ENCODE data around the gene DNAJC7. TPM values are rescaled to one million over a fixed set of nuclear protein-coding genes. Genes with fewer than 3 reads are reported as not detected.

Gene DNAJC7
- total and polyA plus RNA-seq, 4 donors, result 66.2 to 89.3 (median 83.0) TPM

GRCh38 chr17:42047343-42047742 lies 30.1 kb upstream of the DNAJC7 start:
- WGBS, 2 donors, result 86 to 89% methylated on average over 12 of the region's 12 CpGs
- no peak for ATAC-seq (ENCODE audit: insufficient read depth, low FRiP score)
- Histone ChIP-seq H3K36me3 (ENCODE audit: control insufficient read depth in 4 of 4, insufficient read depth in 4 of 4, low read length in 4 of 4) (peaks cover 0 to 3% (median 0%) of the 10 kb centered on the region in 4 donors), H3K4me1 (ENCODE audit: control insufficient read depth in 5 of 5, insufficient read depth in 5 of 5, low read length in 5 of 5) (peaks cover 0 to 9% (median 0%) of the 10 kb centered on the region in 5 donors), H3K9ac (ENCODE audit: insufficient read depth in 1 of 2, low read length in 2 of 2) (no peak overlapping the region), H3K4me3 (no peak overlapping the region), H3K27ac (ENCODE audit: low read depth in 1 of 2, low read length in 1 of 2) (no peak overlapping the region), H3K27me3 (ENCODE audit: control insufficient read depth in 3 of 3, insufficient read depth in 3 of 3, low read length in 2 of 3) (peaks cover 0 to 3% (median 0%) of the 10 kb centered on the region in 3 donors), H3K9me3 (ENCODE audit: control insufficient read depth in 4 of 4, insufficient read depth in 3 of 4, low read length in 3 of 4) (no peaks in the 10 kb centered on the region)
- DNase-seq, result no peak
- no peak for TF ChIP-seq CTCF (IDR thresholded peaks at IDR 0.05; ENCODE audit: control extremely low read depth, extremely low read depth)

GRCh38 chr17:42045719-42046118 lies 28.5 kb upstream of the DNAJC7 start:
- TF ChIP-seq CTCF (IDR thresholded peaks at IDR 0.05; ENCODE audit: control extremely low read depth, extremely low read depth), result no peak
- 87 to 100% methylated on average over 1 of the region's 1 CpG for WGBS, 2 donors
- H3K4me1 ChIP-seq (ENCODE audit: control insufficient read depth in 5 of 5, insufficient read depth in 5 of 5, low read length in 5 of 5), result peaks cover 0 to 6% (median 0%) of the 10 kb centered on the region in 5 donors

DNA sequence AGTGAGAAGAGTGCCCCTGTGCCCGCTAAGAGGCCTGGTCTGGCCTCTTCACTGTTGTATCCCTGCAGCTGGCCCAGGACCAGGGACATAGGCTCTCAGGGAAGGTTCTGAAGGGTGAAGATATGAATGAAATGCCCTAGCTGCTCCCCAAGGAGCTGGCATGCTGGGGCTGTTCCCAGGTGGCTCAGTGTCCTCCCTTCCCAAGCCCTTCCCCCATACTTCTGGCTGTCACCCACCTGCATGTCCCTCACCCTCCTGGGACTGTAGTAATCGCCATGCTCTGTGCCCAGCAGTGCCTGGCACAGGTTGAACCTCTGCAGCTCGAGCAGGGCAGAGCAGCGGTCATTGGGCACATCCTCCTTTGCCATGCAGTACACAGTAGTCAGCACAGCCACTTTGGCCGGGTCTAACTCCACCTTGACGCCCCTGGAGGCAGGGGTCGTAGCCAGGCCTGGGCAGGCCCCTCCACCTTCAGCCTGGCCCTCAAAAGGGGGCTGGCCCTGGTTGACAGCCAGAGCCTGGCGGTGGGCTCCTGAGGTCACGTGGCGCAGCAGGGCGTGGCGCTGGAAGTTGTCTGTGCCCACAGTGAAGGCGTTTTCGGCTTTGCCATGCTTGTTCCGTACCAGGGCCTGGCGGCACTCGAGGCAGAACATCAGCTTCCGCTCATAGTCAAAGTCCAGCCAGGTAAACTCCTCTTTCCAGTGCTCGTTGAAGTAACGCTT lies 25.5 kb upstream of the DNAJC7 start:
- Histone ChIP-seq H3K4me3 (no peak overlapping the region), H3K4me1 (ENCODE audit: control insufficient read depth in 5 of 5, insufficient read depth in 5 of 5, low read length in 5 of 5) (peaks cover 0 to 4% (median 0%) of the 10 kb centered on the region in 5 donors), H3K36me3 (ENCODE audit: control insufficient read depth in 4 of 4, insufficient read depth in 4 of 4, low read length in 4 of 4) (peaks cover 0 to 3% (median 0%) of the 10 kb centered on the region in 4 donors), H3K27me3 (ENCODE audit: control insufficient read depth in 3 of 3, insufficient read depth in 3 of 3, low read length in 2 of 3) (no peaks in the 10 kb centered on the region), H3K27ac (ENCODE audit: low read depth in 1 of 2, low read length in 1 of 2) (no peak overlapping the region), H3K9me3 (ENCODE audit: control insufficient read depth in 4 of 4, insufficient read depth in 3 of 4, low read length in 3 of 4) (no peaks in the 10 kb centered on the region), H3K9ac (ENCODE audit: insufficient read depth in 1 of 2, low read length in 2 of 2) (no peak overlapping the region)
- no peak for TF ChIP-seq CTCF (IDR thresholded peaks at IDR 0.05; ENCODE audit: control extremely low read depth, extremely low read depth)
- DNase-seq (no peak), ATAC-seq (ENCODE audit: insufficient read depth, low FRiP score) (no peak)
- WGBS, 2 donors, result 93% methylated on average over 20 of the region's 20 CpGs

More at GRCh38 chr17:42045719-42046118, 28.5 kb upstream of the DNAJC7 start:
- no peaks in the 10 kb centered on the region for H3K9me3 ChIP-seq (ENCODE audit: control insufficient read depth in 4 of 4, insufficient read depth in 3 of 4, low read length in 3 of 4)
- H3K9ac ChIP-seq (ENCODE audit: insufficient read depth in 1 of 2, low read length in 2 of 2), result no peak overlapping the region
- no peaks in the 10 kb centered on the region for H3K27me3 ChIP-seq (ENCODE audit: control insufficient read depth in 3 of 3, insufficient read depth in 3 of 3, low read length in 2 of 3)
- DNase-seq (no peak), ATAC-seq (ENCODE audit: insufficient read depth, low FRiP score) (no peak)
- no peak overlapping the region for H3K27ac ChIP-seq (ENCODE audit: low read depth in 1 of 2, low read length in 1 of 2)
- H3K36me3 ChIP-seq (ENCODE audit: control insufficient read depth in 4 of 4, insufficient read depth in 4 of 4, low read length in 4 of 4), result peaks cover 0 to 3% (median 0%) of the 10 kb centered on the region in 4 donors
- H3K4me3 ChIP-seq, result no peak overlapping the region

All from lung (tissue), 12 donors.